ENCODE data around the gene ZNF423. TPM values are rescaled to one million over a fixed set of nuclear protein-coding genes. Genes with fewer than 3 reads are reported as not detected.

Gene ZNF423
- total RNA-seq, 6 experiments from 2014 or later: not detected

DNA sequence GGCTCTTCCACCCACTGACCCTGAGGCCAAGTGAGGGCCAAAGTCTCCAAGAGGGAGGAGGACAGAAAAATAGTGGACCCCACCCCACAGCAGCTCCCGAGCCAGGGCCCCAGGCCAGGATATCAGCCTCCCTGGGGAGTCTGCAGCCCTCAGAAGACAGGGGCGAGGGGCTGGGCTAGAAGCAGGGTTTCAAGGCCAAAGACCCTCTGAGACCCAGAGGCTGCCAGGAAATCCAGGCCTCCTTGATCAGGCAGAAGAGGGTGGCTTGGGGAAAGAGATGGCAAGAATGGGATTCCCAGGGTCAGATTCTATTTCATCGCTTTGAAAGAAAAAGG is 156.1 kb downstream of the ZNF423 start:
- H3K4me3 Mint-ChIP-seq: no peak overlapping the region

DNA sequence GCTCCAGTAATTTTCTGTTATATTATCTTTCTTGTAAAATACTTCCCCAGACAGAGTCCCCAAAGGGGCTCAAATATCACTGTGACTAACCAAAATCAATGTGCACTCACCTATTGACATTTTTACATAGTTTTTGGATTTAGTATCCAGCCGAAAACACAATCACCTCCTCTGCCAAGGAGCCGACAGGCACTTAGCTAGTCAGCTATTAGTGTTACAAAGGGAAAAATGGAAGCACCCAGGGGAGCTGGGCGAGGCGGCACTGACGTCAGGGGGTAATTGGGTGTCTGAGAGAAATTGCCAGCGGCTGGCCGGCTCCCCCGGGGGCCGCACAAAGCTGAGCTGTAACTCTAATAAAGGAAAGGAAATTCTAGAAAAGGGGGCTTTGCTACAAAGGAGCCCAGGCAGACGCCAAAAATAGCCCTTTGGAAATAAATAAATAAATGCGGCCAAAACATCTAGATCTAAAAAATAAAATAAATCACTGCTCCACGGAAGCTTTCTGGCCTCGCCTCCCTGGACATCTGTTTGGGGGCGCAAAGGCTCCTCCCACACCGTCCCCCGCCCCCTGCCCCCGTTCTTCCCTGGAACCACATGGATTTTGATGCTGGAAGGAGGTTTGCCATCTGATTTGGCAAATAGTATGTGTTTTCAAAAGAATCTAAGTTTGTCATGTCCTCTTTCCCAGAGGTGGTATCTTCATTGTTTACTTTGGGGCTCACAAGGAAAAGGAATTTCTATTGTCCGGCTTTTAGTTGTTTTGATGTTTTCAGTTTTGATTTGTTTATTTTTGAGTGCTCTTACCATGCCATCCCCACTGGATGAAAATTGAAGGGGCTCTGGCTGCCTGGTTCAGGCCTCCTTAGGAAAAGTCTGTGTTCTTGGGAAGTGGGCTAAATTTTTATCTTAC is 156.7 kb downstream of the ZNF423 start:
- Mint-ChIP-seq H3K9me3 (peaks cover 3% of the 10 kb centered on the region; the same call in 1 of the 2 replicates), H3K4me1 (ENCODE audit: low read depth) (no peaks in the 10 kb centered on the region)

More for the DNA sequence above, 156.1 kb downstream of the ZNF423 start:
- Mint-ChIP-seq H3K4me1 (ENCODE audit: low read depth) (no peaks in the 10 kb centered on the region), H3K9me3 (peaks cover 3% of the 10 kb centered on the region; the same call in 1 of the 2 replicates), H3K27ac (no peak overlapping the region), H3K36me3 (ENCODE audit: low read depth) (no peaks in the 10 kb centered on the region), H3K27me3 (ENCODE audit: insufficient read depth) (no peaks in the 10 kb centered on the region; the same call in none of the 2 replicates)
- no peak for TF ChIP-seq CTCF (IDR thresholded peaks at IDR 0.05)
- DNase-seq: no peak

GRCh38 chr16:49698453-49698815 is 157.5 kb downstream of the ZNF423 start:
- H3K9me3 Mint-ChIP-seq: peaks cover 3% of the 10 kb centered on the region; the same call in 1 of the 2 replicates
- DNase-seq: no peak
- no peaks in the 10 kb centered on the region for H3K36me3 Mint-ChIP-seq (ENCODE audit: low read depth)
- H3K4me3 Mint-ChIP-seq: no peak overlapping the region
- no peak for TF ChIP-seq CTCF (IDR thresholded peaks at IDR 0.05)
- no peaks in the 10 kb centered on the region for H3K4me1 Mint-ChIP-seq (ENCODE audit: low read depth)
- no peaks in the 10 kb centered on the region; the same call in none of the 2 replicates for H3K27me3 Mint-ChIP-seq (ENCODE audit: insufficient read depth)
- H3K27ac Mint-ChIP-seq: no peak overlapping the region

More for the DNA sequence above, 156.7 kb downstream of the ZNF423 start:
- Mint-ChIP-seq H3K27ac (no peak overlapping the region), H3K36me3 (ENCODE audit: low read depth) (no peaks in the 10 kb centered on the region), H3K27me3 (ENCODE audit: insufficient read depth) (no peaks in the 10 kb centered on the region; the same call in none of the 2 replicates), H3K4me3 (no peak overlapping the region)
- no peak for DNase-seq
- TF ChIP-seq CTCF (IDR thresholded peaks at IDR 0.05): no peak

GRCh38 chr16:49697631-49698452 is 158.1 kb downstream of the ZNF423 start:
- H3K36me3 Mint-ChIP-seq (ENCODE audit: low read depth): no peaks in the 10 kb centered on the region
- no peak for TF ChIP-seq CTCF (IDR thresholded peaks at IDR 0.05)
- peaks cover 3% of the 10 kb centered on the region; the same call in 1 of the 2 replicates for H3K9me3 Mint-ChIP-seq
- H3K4me3 Mint-ChIP-seq: no peak overlapping the region
- H3K4me1 Mint-ChIP-seq (ENCODE audit: low read depth): no peaks in the 10 kb centered on the region
- no peak for DNase-seq
- H3K27me3 Mint-ChIP-seq (ENCODE audit: insufficient read depth): no peaks in the 10 kb centered on the region; the same call in none of the 2 replicates
- H3K27ac Mint-ChIP-seq: no peak overlapping the region

- Mint-ChIP-seq H3K4me1 (ENCODE audit: low read depth) (no peaks in the 10 kb centered on the region), H3K27ac (no peak overlapping the region), H3K27me3 (ENCODE audit: insufficient read depth) (peaks cover 4% of the 10 kb centered on the region), H3K36me3 (ENCODE audit: low read depth) (no peaks in the 10 kb centered on the region), H3K9me3 (peaks cover 3% of the 10 kb centered on the region; the same call in 1 of the 2 replicates), H3K4me3 (no peak overlapping the region)
- DNase-seq: no peak
- TF ChIP-seq CTCF (IDR thresholded peaks at IDR 0.05): no peak
Observed at GRCh38 chr16:49696414-49697101, 159.4 kb downstream of the ZNF423 start.
